Measurements from ENCODE around the gene USP31. TPM values are rescaled to one million over a fixed set of nuclear protein-coding genes. Genes with fewer than 3 reads are reported as not detected.
A peak's percentile ranks its signal among the peaks of the same experiment; 100 is the strongest.

Gene USP31
- total and polyA plus RNA-seq, 11 donors = 9.2 to 49.9 (median 23.8) TPM

DNA sequence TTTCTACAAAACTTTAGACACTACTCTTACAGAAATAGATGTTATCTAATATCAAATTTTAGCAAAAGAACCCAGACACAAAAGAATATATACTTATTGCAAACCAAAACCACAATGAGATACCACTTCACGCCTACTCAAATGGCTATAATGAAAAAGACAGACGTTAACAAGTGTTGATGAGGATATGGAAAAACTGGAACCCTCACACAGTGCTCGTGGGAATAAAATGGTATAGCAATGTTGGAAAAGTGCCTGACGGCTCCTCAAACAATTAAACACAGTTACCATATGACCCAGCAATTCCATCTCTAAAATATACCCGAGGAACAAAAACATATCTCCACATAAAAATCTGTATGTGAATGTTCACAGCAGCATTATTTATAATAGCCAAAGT is 27.1 kb downstream of the USP31 start:
- DNase-seq (no peak), ATAC-seq (no peak)
- Histone ChIP-seq H3K36me3 (no peaks in the 10 kb centered on the region), H3K9me3 (no peaks in the 10 kb centered on the region), H3K4me1 (peaks cover 5 to 70% (median 39%) of the 10 kb centered on the region in 12 donors), H3K4me3 (no peak overlapping the region), H3K27ac (peak overlapping the region in 3 of 12 donors; percentile 29 to 81 (median 70)), H3K27me3 (no peaks in the 10 kb centered on the region)
- intact Hi-C loops (cut with DNase I) = no loop called here
- TF ChIP-seq, protein P1, sequence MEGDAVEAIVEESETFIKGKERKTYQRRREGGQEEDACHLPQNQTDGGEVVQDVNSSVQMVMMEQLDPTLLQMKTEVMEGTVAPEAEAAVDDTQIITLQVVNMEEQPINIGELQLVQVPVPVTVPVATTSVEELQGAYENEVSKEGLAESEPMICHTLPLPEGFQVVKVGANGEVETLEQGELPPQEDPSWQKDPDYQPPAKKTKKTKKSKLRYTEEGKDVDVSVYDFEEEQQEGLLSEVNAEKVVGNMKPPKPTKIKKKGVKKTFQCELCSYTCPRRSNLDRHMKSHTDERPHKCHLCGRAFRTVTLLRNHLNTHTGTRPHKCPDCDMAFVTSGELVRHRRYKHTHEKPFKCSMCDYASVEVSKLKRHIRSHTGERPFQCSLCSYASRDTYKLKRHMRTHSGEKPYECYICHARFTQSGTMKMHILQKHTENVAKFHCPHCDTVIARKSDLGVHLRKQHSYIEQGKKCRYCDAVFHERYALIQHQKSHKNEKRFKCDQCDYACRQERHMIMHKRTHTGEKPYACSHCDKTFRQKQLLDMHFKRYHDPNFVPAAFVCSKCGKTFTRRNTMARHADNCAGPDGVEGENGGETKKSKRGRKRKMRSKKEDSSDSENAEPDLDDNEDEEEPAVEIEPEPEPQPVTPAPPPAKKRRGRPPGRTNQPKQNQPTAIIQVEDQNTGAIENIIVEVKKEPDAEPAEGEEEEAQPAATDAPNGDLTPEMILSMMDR (IDR thresholded peaks at IDR 0.05) = no peak
- no peak for TF ChIP-seq POLR2A (IDR thresholded peaks at IDR 0.05)
- 49 to 82% (median 75%) methylated on average over 5 of the region's 5 CpGs for WGBS, 4 donors

DNA sequence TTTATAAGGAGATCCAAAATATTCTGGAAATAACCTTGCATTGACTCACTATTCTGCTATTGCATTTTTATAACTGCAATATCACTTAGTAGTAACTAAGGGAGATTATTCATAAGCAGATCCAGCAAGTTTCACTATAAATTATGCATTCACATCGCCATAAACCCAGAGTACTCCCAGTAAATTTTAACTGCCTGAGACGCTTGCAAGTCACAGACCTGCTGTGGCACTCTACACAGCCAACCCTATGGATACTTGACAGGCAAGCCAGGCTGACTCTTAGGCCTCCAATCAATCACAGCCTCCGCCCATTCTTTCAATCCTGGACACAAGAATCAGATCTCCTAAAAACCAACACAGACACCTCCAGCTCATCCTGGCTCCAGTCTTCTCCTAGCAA is 28.2 kb downstream of the USP31 start:
- 87 to 94% (median 92%) methylated on average over 3 of the region's 3 CpGs for WGBS, 4 donors
- Histone ChIP-seq H3K36me3 (no peaks in the 10 kb centered on the region), H3K9me3 (no peaks in the 10 kb centered on the region), H3K27ac (peak overlapping the region in 10 of 12 donors; percentile 3 to 81 (median 30)), H3K4me3 (no peak overlapping the region), H3K27me3 (no peaks in the 10 kb centered on the region), H3K4me1 (peaks cover 5 to 77% (median 39%) of the 10 kb centered on the region in 12 donors)
- intact Hi-C loops (cut with DNase I) = no loop called here
- ATAC-seq (no peak), DNase-seq (no peak)
- TF ChIP-seq, protein P1 (IDR thresholded peaks at IDR 0.05) = no peak
- no peak for TF ChIP-seq POLR2A (IDR thresholded peaks at IDR 0.05)

DNA sequence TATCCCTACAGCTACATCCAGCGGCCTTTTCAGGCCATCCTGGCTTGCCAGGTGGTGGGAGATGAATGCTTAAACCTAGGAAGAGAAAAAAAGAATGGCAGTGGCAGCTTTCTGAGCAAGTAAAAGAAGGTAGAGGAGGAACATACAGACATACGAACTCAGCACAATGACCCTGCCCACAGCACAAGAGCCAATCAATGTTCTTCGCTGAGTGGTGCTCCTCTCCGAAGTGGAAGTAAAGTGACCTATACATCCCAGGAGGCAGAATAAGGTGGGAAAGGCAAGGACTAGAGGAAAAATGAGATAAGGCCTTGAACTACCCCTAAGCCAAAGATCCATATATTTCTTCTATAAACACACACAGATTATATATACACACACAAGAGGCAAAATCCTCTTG is 28.7 kb downstream of the USP31 start:
- no peaks in the 10 kb centered on the region for H3K27me3 ChIP-seq
- H3K4me3 ChIP-seq = no peak overlapping the region
- H3K9me3 ChIP-seq = no peaks in the 10 kb centered on the region
- peak overlapping the region in 8 of 12 donors; percentile 3 to 81 (median 25) for H3K27ac ChIP-seq
- H3K36me3 ChIP-seq = no peaks in the 10 kb centered on the region
- intact Hi-C loops (cut with DNase I) = no loop called here
- WGBS, 4 donors = 84 to 93% (median 86%) methylated on average over 4 of the region's 4 CpGs
- TF ChIP-seq, protein P1 (IDR thresholded peaks at IDR 0.05) = no peak
- no peak for TF ChIP-seq POLR2A (IDR thresholded peaks at IDR 0.05)
- no peak for DNase-seq
- no peak for ATAC-seq
- H3K4me1 ChIP-seq = peaks cover 5 to 73% (median 35%) of the 10 kb centered on the region in 12 donors

DNA sequence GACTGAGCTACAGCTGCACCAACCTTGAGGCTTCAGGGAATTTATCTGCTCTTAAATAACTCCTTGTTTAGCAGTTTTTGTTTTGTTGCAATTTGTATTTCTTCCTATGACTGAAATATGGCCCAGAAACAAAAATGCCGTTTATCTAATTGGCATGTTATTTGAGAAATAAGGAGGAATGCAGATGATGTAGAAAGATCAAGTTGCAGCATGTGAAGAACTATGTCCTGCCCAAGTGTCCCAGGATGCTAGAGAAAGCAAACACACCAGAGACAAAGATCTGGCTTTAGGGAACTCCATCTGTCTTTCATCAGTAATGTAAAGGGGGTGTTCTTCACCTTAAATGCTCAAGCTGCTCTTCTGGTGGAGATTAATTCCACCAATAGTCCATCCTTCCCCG is 29.7 kb downstream of the USP31 start:
- peaks cover 5 to 64% (median 27%) of the 10 kb centered on the region in 12 donors for H3K4me1 ChIP-seq
- H3K9me3 ChIP-seq = no peaks in the 10 kb centered on the region
- 25 to 47% (median 34%) methylated on average over 2 of the region's 2 CpGs for WGBS, 4 donors
- no peak overlapping the region for H3K4me3 ChIP-seq
- intact Hi-C loops (cut with DNase I) = no loop called here
- H3K27me3 ChIP-seq = no peaks in the 10 kb centered on the region
- TF ChIP-seq, protein P1 (IDR thresholded peaks at IDR 0.05) = no peak
- no peak for TF ChIP-seq POLR2A (IDR thresholded peaks at IDR 0.05)
- peak overlapping the region in 5 of 12 donors; percentile 3 to 81 (median 47) for H3K27ac ChIP-seq
- DNase-seq = no peak
- H3K36me3 ChIP-seq = no peaks in the 10 kb centered on the region
- no peak for ATAC-seq
